K562 (cell line): ENCODE measurements around the gene LGALS8. TPM values are rescaled to one million over a fixed set of nuclear protein-coding genes. Genes with fewer than 3 reads are reported as not detected.

Experiments used
- BDP1 ChIP-seq: IDR thresholded peaks from 3 replicates; pipeline ENCODE4 v1.6.1; 2011; ENCODE audit not compliant: insufficient read length, insufficient read depth
- CHD7 ChIP-seq: fragments of 200-600 bp; sonication (generic); IDR thresholded peaks from one replicate; pipeline ENCODE4 v1.6.1; 2012; ENCODE audit warnings: mild to moderate bottlenecking, low read depth, low read length, inconsistent platforms
- DLX4 ChIP-seq: fragments of 250-450 bp; sonication (Bioruptor Pico); IDR thresholded peaks from 2 replicates; pipeline ENCODE4 v1.6.1; 2021; ENCODE audit warnings: mild to moderate bottlenecking
- ETV5 ChIP-seq: sonication (generic); formaldehyde crosslinking; IDR thresholded peaks from 2 replicates; pipeline ENCODE4 v1.4.0; 2020; ENCODE audit warnings: low read depth, mild to moderate bottlenecking, missing genetic modification reagents
- FOXK1 ChIP-seq: sonication (generic); formaldehyde crosslinking; IDR thresholded peaks from 2 replicates; pipeline ENCODE4 v1.8.0; 2022; ENCODE audit warnings: missing genetic modification reagents, mild to moderate bottlenecking, borderline replicate concordance
- KDM1A ChIP-seq, 2 experiments: fragments of 450-650 bp; IDR thresholded peaks; 2 replicates each; pipeline ENCODE4 v1.6.1; 2016; ENCODE audit warnings: mild to moderate bottlenecking in 2 of 2
- MED1 ChIP-seq: sonication (generic); formaldehyde crosslinking; IDR thresholded peaks from 2 replicates; pipeline ENCODE4 v1.8.1; 2023; ENCODE audit warnings: missing genetic modification reagents, borderline replicate concordance
- MXI1 ChIP-seq: IDR thresholded peaks from 2 replicates; pipeline ENCODE4 v1.6.1; 2011; ENCODE audit warnings: low read depth, mild to moderate bottlenecking, improper control_type of control experiment, low read length
- NFE2L1 ChIP-seq: fragments of 450-650 bp; IDR thresholded peaks from 2 replicates; pipeline ENCODE4 v1.6.1; 2016; ENCODE audit warnings: missing genetic modification characterization, low read depth, mild to moderate bottlenecking, missing compliant biosample characterization, moderate library complexity, borderline replicate concordance
- PRPF4 ChIP-seq: fragments of 200-400 bp; formaldehyde crosslinking; IDR thresholded peaks from one replicate; pipeline ENCODE4 v1.6.1; 2017; ENCODE audit warnings: low read length, low read depth, mild to moderate bottlenecking; ENCODE audit not compliant: insufficient read depth, poor library complexity, severe bottlenecking
- TRIM28 ChIP-seq: fragments of 450-650 bp; IDR thresholded peaks from 2 replicates; pipeline ENCODE4 v1.6.1; 2017
- ZFP1 ChIP-seq: fragments of 450-650 bp; formaldehyde crosslinking; IDR thresholded peaks from 2 replicates; pipeline ENCODE4 v1.4.0; 2020; ENCODE audit warnings: mild to moderate bottlenecking, mixed read lengths
- ZNF282 ChIP-seq: sonication (generic); formaldehyde crosslinking; IDR thresholded peaks from 2 replicates; pipeline ENCODE4 v1.8.1; 2023; ENCODE audit warnings: missing genetic modification reagents
- ZNF583 ChIP-seq: fragments of 250-450 bp; sonication (Bioruptor Pico); IDR thresholded peaks from 2 replicates; pipeline ENCODE4 v1.4.0; 2020
- polyA plus RNA-seq, 8 experiments: library from polyadenylated mRNA; depleted of rRNA in 4 of 8; stranded (reverse) in 5 of 8; unstranded in 3 of 8; fragments of >200 nt; fragmentation: Nextera tagmentation in 2 of 8; fragmentation: Illumina TruSeq in 1 of 8; extraction: Ambion mirVana in 2 of 8; extraction: Trizol in 1 of 8; gene quantifications; 2 replicates each; pipeline versions ENCODE4 v1.2.1 to v1.2.3, GENCODE V29; 2011 to 2014; ENCODE audit warnings: inconsistent platforms in 1 of 8, missing spikeins in 1 of 8
- total RNA-seq, 7 experiments: library from RNA; depleted of rRNA in 6 of 7; stranded (reverse); fragments of >200 nt in 6 of 7; fragmentation: Illumina TruSeq in 2 of 7; extraction: Trizol in 2 of 7; gene quantifications; 2 replicates each; pipeline versions ENCODE4 v1.2.1 to v1.2.3, GENCODE V29; 2011 to 2021; ENCODE audit warnings: low replicate concordance in 1 of 7
- TF ChIP-seq, protein P1 (sequence below): fragments of 450-650 bp; formaldehyde crosslinking; IDR thresholded peaks from 2 replicates; pipeline ENCODE4 v1.4.0; 2022; ENCODE audit warnings: missing genetic modification characterization

The LGALS8 gene
- total and polyA plus RNA-seq, 9 of the 15 experiments (the other 6 are each of a cell fraction or from before 2014, with no cell fraction given), result 57.4 to 87.7 (median 70.3) TPM

- TF ChIP-seq CHD7 (no peak), NFE2L1 (tag) (no peak), DLX4 (no peak), MXI1 (no peak), ZNF282 (CRISPR knock-in tag) (no peak), FOXK1 (CRISPR knock-in tag) (no peak), PRPF4 (no peak), BDP1 (no peak), ZFP1 (CRISPR knock-in tag) (no peak), TRIM28 (no peak), ETV5 (no peak), MED1 (CRISPR knock-in tag) (no peak), ZNF583 (CRISPR knock-in tag) (no peak), KDM1A (IDR thresholded peaks at IDR 0.05) (no peak)
- TF ChIP-seq, protein P1, sequence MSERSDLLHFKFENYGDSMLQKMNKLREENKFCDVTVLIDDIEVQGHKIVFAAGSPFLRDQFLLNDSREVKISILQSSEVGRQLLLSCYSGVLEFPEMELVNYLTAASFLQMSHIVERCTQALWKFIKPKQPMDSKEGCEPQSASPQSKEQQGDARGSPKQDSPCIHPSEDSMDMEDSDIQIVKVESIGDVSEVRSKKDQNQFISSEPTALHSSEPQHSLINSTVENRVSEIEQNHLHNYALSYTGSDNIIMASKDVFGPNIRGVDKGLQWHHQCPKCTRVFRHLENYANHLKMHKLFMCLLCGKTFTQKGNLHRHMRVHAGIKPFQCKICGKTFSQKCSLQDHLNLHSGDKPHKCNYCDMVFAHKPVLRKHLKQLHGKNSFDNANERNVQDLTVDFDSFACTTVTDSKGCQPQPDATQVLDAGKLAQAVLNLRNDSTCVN (CRISPR knock-in tag), result no peak
Observed at GRCh38 chr1:236550961-236551851, 27.4 kb downstream of the LGALS8 start (continued).
